Measurements from ENCODE around the gene CCNK. TPM values are rescaled to one million over a fixed set of nuclear protein-coding genes. Genes with fewer than 3 reads are reported as not detected.

Gene CCNK
- total and polyA plus RNA-seq, 10 of the 15 experiments (the other 5 are each of a cell fraction or from before 2014, with no cell fraction given), result 10.8 to 88.0 (median 22.5) TPM

DNA sequence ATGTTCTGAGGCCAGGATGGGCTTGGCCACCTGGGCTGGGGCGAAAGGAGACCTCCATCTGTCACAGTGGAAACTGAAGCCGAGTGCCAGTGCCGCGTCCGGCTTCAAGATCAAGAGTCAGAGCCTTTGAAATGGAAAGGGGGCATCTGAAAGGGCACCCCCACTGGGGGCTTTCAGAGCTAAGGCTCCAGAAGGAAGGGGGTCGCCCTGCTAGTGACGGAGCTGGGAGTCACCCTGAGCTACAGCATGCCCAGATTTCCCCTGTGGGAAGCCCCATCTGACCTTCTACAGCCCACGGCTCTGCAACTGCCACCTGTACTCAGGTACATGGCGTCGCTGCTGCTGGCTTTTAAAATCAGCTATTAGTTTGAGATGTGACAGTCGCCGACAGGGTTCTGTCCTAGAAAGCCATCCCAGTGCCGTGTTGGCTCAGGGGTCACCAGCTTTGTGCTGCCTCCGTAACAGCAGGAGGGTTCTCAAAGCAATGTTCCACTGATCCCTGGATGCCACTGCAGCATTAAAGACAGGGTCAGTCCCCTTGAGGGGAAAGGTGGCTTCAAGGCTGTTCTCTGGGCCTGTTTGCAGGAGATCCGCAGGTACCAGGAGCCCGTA lies 31.5 kb downstream of the CCNK start:
- DNase-seq (ENCODE audit: low read depth, low spot score) (no peak), ATAC-seq (no peak), FAIRE-seq (no peak)
- SMC1A ChIA-PET (ENCODE audit: uncharacterized antibody, unreplicated experiment), result no interaction called here
- Histone ChIP-seq H3K27ac (ENCODE audit: control insufficient read depth, insufficient read depth) (no peak overlapping the region), H3K79me2 (ENCODE audit: control insufficient read depth, insufficient read depth, low read length) (no peaks in the 10 kb centered on the region), H3K4me3 (no peak overlapping the region), H3K27me3 (replicated peaks in 1 of 2; ENCODE audit: control insufficient read depth in 2 of 2, insufficient read depth in 2 of 2, low read length in 1 of 2) (no peaks in the 10 kb centered on the region), H3K36me3 (ENCODE audit: control insufficient read depth in 2 of 2, insufficient read depth in 2 of 2, low read length in 1 of 2) (peaks cover 15 to 24% of the 10 kb centered on the region in 2 experiments), H3K4me2 (ENCODE audit: control insufficient read depth, insufficient read depth) (no peak overlapping the region), H4K20me1 (ENCODE audit: control insufficient read depth, insufficient read depth) (no peaks in the 10 kb centered on the region), H3K4me1 (ENCODE audit: control insufficient read depth, insufficient read depth, low read length) (no peaks in the 10 kb centered on the region), H3K9ac (ENCODE audit: control insufficient read depth, insufficient read depth, low read length) (no peak overlapping the region), H2AFZ (ENCODE audit: control insufficient read depth, low read depth, low read length) (no peak overlapping the region), H3K9me3 (replicated peaks; ENCODE audit: control insufficient read depth, insufficient read depth, low read length) (no peaks in the 10 kb centered on the region)
- POLR2A ChIA-PET, result interaction anchor here (0.7 kb wide), 1 partner anchor 166 kb away, joined by 3 read pairs; no protein-coding TSS in a partner anchor
- intact Hi-C loops (cut with micrococcal nuclease; ENCODE audit: unreplicated experiment), result no loop called here
- RAD21 ChIA-PET (ENCODE audit: unreplicated experiment), result no interaction called here
- CTCF ChIA-PET, result interaction anchor here (0.7 kb wide), 1 partner anchor 115 kb away, joined by 3 read pairs; no protein-coding TSS in a partner anchor
- no TSS peak for BruUV-seq (replicated peaks)
- in situ Hi-C loops (cut with MboI), result no loop called here
- WGBS (ENCODE audit: insufficient coverage, insufficient replicate concordance, low lambda C conversion rate, missing lambda C conversion rate), result 90% methylated on average over 16 of the region's 16 CpGs
- TF ChIP-seq PAX5 (IDR thresholded peaks at IDR 0.05; ENCODE audit: borderline replicate concordance, low read depth, low read length) (no peak), MYC (IDR thresholded peaks at IDR 0.05; ENCODE audit: insufficient read depth, insufficient read length, insufficient replicate concordance, low read length, severe bottlenecking) (no peak), RUNX3 (IDR thresholded peaks at IDR 0.05; ENCODE audit: low read length) (no peak), STAT1 (conservative IDR thresholded peaks at IDR 0.05) (no peak), MYB (IDR thresholded peaks at IDR 0.05; ENCODE audit: borderline replicate concordance, low read depth, low read length) (no peak), CHD4 (IDR thresholded peaks at IDR 0.05) (no peak), SRF (IDR thresholded peaks at IDR 0.05; ENCODE audit: low read depth in 2 of 2, low read length in 2 of 2) (no peak), RFX5 (IDR thresholded peaks at IDR 0.05; ENCODE audit: low read depth, low read length) (no peak), ZBED1 (IDR thresholded peaks at IDR 0.05; ENCODE audit: borderline replicate concordance) (no peak), BHLHE40 (IDR thresholded peaks at IDR 0.05; ENCODE audit: borderline replicate concordance in 1 of 2, low read depth in 2 of 2, low read length in 1 of 2) (no peak)
- TF ChIP-seq, protein P1, sequence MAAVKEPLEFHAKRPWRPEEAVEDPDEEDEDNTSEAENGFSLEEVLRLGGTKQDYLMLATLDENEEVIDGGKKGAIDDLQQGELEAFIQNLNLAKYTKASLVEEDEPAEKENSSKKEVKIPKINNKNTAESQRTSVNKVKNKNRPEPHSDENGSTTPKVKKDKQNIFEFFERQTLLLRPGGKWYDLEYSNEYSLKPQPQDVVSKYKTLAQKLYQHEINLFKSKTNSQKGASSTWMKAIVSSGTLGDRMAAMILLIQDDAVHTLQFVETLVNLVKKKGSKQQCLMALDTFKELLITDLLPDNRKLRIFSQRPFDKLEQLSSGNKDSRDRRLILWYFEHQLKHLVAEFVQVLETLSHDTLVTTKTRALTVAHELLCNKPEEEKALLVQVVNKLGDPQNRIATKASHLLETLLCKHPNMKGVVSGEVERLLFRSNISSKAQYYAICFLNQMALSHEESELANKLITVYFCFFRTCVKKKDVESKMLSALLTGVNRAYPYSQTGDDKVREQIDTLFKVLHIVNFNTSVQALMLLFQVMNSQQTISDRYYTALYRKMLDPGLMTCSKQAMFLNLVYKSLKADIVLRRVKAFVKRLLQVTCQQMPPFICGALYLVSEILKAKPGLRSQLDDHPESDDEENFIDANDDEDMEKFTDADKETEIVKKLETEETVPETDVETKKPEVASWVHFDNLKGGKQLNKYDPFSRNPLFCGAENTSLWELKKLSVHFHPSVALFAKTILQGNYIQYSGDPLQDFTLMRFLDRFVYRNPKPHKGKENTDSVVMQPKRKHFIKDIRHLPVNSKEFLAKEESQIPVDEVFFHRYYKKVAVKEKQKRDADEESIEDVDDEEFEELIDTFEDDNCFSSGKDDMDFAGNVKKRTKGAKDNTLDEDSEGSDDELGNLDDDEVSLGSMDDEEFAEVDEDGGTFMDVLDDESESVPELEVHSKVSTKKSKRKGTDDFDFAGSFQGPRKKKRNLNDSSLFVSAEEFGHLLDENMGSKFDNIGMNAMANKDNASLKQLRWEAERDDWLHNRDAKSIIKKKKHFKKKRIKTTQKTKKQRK (IDR thresholded peaks at IDR 0.05; ENCODE audit: low read depth, low read length), result no peak
- TF ChIP-seq, protein P2, sequence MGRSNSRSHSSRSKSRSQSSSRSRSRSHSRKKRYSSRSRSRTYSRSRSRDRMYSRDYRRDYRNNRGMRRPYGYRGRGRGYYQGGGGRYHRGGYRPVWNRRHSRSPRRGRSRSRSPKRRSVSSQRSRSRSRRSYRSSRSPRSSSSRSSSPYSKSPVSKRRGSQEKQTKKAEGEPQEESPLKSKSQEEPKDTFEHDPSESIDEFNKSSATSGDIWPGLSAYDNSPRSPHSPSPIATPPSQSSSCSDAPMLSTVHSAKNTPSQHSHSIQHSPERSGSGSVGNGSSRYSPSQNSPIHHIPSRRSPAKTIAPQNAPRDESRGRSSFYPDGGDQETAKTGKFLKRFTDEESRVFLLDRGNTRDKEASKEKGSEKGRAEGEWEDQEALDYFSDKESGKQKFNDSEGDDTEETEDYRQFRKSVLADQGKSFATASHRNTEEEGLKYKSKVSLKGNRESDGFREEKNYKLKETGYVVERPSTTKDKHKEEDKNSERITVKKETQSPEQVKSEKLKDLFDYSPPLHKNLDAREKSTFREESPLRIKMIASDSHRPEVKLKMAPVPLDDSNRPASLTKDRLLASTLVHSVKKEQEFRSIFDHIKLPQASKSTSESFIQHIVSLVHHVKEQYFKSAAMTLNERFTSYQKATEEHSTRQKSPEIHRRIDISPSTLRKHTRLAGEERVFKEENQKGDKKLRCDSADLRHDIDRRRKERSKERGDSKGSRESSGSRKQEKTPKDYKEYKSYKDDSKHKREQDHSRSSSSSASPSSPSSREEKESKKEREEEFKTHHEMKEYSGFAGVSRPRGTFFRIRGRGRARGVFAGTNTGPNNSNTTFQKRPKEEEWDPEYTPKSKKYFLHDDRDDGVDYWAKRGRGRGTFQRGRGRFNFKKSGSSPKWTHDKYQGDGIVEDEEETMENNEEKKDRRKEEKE (IDR thresholded peaks at IDR 0.05), result no peak
- TF ChIP-seq, protein P3, sequence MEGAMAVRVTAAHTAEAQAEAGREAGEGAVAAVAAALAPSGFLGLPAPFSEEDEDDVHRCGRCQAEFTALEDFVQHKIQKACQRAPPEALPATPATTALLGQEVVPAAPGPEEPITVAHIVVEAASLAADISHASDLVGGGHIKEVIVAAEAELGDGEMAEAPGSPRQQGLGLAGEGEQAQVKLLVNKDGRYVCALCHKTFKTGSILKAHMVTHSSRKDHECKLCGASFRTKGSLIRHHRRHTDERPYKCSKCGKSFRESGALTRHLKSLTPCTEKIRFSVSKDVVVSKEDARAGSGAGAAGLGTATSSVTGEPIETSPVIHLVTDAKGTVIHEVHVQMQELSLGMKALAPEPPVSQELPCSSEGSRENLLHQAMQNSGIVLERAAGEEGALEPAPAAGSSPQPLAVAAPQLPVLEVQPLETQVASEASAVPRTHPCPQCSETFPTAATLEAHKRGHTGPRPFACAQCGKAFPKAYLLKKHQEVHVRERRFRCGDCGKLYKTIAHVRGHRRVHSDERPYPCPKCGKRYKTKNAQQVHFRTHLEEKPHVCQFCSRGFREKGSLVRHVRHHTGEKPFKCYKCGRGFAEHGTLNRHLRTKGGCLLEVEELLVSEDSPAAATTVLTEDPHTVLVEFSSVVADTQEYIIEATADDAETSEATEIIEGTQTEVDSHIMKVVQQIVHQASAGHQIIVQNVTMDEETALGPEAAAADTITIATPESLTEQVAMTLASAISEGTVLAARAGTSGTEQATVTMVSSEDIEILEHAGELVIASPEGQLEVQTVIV (IDR thresholded peaks at IDR 0.05; ENCODE audit: borderline replicate concordance, partially characterized antibody), result no peak

All from GM12878 (cell line).